Omental fat pad (tissue), 4 donors: ENCODE results near the gene MYOCD. TPM values are rescaled to one million over a fixed set of nuclear protein-coding genes. Genes with fewer than 3 reads are reported as not detected.

ENCODE experiments used
- ATAC-seq: fragments of 150-250 bp; one replicate; pipeline ENCODE4 v1.9.1; 2016; ENCODE audit warnings: mild to moderate bottlenecking, moderate library complexity; ENCODE audit not compliant: low FRiP score
- DNase-seq: peaks from one replicate; pipeline ENCODE4 v3.0.0-alpha.2; 2019; ENCODE audit warnings: low spot score
- CTCF ChIP-seq, 3 donors: fragments of 450-650 bp; IDR thresholded peaks; one replicate each; pipeline ENCODE4 v1.5.1; 2016 to 2017; ENCODE audit warnings: antibody characterized with exemption in 3 of 3, mild to moderate bottlenecking in 3 of 3, moderate library complexity in 2 of 3
- total RNA-seq, 4 donors: library from RNA; depleted of rRNA; stranded (reverse); fragments of >200 nt; gene quantifications; one replicate each; pipeline ENCODE4 v1.1.0, GENCODE V29; 2016

Gene MYOCD
- total RNA-seq, 4 donors from 2014 or later: 0.48 to 2.8 (median 2.3) TPM

GRCh38 chr17:12722282-12722681, 56.6 kb downstream of the MYOCD start:
- DNase-seq (no peak), ATAC-seq (no peak)
- no peak for TF ChIP-seq CTCF (IDR thresholded peaks at IDR 0.05)

- TF ChIP-seq CTCF (IDR thresholded peaks at IDR 0.05): no peak
- ATAC-seq (no peak), DNase-seq (no peak)
Measured at GRCh38 chr17:12726131-12726530, 60.4 kb downstream of the MYOCD start.

DNA sequence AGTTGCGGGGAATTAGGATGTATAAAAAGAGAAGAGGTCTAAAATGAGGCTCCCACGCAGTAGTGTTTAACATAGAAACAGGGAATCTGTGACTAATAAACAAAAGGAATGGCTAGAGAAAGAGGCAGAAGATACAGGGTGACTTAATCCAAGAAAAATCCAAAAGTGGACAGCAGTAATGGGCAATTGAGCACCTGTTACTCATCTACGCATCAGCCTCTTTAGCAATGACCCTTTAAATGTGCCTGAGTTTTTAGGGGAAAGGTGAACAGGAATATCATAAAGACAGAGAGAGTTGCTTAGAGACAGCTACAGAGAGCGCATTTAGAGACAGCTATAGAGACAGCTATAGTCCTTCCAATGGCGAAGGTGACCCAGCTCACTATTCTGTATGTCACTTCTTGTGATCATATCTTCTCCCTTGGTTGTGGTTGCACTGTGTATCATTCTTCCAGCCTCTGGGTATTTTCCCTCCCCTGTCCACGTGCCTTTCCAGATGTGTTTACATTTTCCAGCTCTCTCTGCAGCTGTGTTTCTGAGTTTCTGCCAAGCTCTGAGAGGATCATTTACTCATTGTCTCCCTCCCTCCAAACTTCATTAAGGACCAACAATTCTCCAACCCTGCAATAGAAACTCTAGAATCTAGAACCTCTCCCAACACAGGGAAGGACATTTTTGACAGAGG, 61.5 kb downstream of the MYOCD start:
- no peak for TF ChIP-seq CTCF (IDR thresholded peaks at IDR 0.05)
- peak; percentile 66 for ATAC-seq
- no peak for DNase-seq

DNA sequence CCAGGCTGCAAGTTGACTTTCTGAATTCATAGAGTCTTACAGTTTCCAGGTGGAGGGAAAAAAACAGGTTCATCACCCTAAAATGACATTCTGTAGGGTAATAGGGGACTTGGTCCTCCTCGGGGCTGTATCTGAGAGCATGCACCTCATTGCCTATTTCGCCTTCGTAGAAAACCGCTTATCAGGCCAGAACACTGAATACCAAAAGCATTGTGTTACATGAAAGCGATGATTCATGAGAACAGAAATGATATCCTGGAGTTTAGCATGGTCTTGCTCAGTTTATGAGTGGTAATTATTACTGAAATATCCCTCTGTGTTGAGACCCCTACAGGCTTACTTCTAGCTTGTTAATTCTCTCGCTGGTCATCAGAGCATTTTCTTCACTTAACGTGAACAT, 62.2 kb downstream of the MYOCD start:
- ATAC-seq: no peak
- no peak for DNase-seq
- no peak for TF ChIP-seq CTCF (IDR thresholded peaks at IDR 0.05)

- no peak for TF ChIP-seq CTCF (IDR thresholded peaks at IDR 0.05)
- DNase-seq (no peak), ATAC-seq (peak; percentile 80)
Measured at GRCh38 chr17:12729086-12729485, 63.4 kb downstream of the MYOCD start.

DNA sequence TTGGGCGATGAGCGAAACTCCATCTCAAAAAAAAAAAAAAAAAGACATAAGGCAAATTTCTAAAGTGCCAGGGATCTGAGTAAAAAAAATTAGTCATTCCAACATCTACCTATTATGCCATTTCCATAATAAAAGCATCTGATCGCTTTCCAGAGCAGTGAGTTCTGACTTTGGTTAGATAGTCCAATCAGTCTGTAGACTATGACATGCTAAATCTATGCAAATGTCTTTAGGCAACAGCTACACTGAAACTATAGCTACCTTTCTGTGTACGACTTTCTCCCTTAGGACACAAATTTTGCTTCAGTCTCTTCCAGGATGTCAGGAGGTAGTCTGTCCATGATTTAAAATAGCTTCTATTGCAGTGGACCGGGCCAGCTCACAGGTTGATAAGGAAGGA, 64.7 kb downstream of the MYOCD start:
- DNase-seq (no peak), ATAC-seq (no peak)
- no peak for TF ChIP-seq CTCF (IDR thresholded peaks at IDR 0.05)

GRCh38 chr17:12730931-12731521, 65.3 kb downstream of the MYOCD start:
- DNase-seq: no peak
- TF ChIP-seq CTCF (IDR thresholded peaks at IDR 0.05): no peak
- peak; percentile 58 for ATAC-seq
